Measurements from ENCODE around the gene ATP2A3.

Gene ATP2A3

GRCh38 chr17:3959295-3959899 lies 4.8 kb downstream of the ATP2A3 start:
- H3K36me3 Mint-ChIP-seq (ENCODE audit: low read depth) = no peaks in the 10 kb centered on the region
- DNase-seq = no peak
- H3K9me3 Mint-ChIP-seq = no peaks in the 10 kb centered on the region
- peaks cover 64% of the 10 kb centered on the region for H3K27me3 Mint-ChIP-seq (ENCODE audit: low read depth, poor library complexity)
- H3K4me1 Mint-ChIP-seq = peaks cover 22% of the 10 kb centered on the region
- TF ChIP-seq, protein P1, sequence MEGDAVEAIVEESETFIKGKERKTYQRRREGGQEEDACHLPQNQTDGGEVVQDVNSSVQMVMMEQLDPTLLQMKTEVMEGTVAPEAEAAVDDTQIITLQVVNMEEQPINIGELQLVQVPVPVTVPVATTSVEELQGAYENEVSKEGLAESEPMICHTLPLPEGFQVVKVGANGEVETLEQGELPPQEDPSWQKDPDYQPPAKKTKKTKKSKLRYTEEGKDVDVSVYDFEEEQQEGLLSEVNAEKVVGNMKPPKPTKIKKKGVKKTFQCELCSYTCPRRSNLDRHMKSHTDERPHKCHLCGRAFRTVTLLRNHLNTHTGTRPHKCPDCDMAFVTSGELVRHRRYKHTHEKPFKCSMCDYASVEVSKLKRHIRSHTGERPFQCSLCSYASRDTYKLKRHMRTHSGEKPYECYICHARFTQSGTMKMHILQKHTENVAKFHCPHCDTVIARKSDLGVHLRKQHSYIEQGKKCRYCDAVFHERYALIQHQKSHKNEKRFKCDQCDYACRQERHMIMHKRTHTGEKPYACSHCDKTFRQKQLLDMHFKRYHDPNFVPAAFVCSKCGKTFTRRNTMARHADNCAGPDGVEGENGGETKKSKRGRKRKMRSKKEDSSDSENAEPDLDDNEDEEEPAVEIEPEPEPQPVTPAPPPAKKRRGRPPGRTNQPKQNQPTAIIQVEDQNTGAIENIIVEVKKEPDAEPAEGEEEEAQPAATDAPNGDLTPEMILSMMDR (IDR thresholded peaks at IDR 0.05) = no peak
- peak overlapping the region; percentile 93 for H3K27ac Mint-ChIP-seq
- H3K4me3 Mint-ChIP-seq = no peak overlapping the region

- Mint-ChIP-seq H3K27ac (no peak overlapping the region), H3K36me3 (ENCODE audit: low read depth) (no peaks in the 10 kb centered on the region), H3K27me3 (ENCODE audit: low read depth, poor library complexity) (peaks cover 55% of the 10 kb centered on the region), H3K4me3 (no peak overlapping the region), H3K4me1 (peaks cover 22% of the 10 kb centered on the region), H3K9me3 (no peaks in the 10 kb centered on the region)
- TF ChIP-seq, protein P1 (IDR thresholded peaks at IDR 0.05) = no peak
- DNase-seq = no peak
These were observed 6.3 kb downstream of the ATP2A3 start for GRCh38 chr17:3957735-3958599.

- DNase-seq = no peak
- Mint-ChIP-seq H3K4me1 (peaks cover 22% of the 10 kb centered on the region), H3K4me3 (no peak overlapping the region), H3K27me3 (ENCODE audit: low read depth, poor library complexity) (peaks cover 45% of the 10 kb centered on the region), H3K9me3 (no peaks in the 10 kb centered on the region), H3K27ac (no peak overlapping the region), H3K36me3 (ENCODE audit: low read depth) (no peaks in the 10 kb centered on the region)
- TF ChIP-seq, protein P1 (IDR thresholded peaks at IDR 0.05) = no peak
These were observed 7.3 kb downstream of the ATP2A3 start for GRCh38 chr17:3956983-3957382.

DNA sequence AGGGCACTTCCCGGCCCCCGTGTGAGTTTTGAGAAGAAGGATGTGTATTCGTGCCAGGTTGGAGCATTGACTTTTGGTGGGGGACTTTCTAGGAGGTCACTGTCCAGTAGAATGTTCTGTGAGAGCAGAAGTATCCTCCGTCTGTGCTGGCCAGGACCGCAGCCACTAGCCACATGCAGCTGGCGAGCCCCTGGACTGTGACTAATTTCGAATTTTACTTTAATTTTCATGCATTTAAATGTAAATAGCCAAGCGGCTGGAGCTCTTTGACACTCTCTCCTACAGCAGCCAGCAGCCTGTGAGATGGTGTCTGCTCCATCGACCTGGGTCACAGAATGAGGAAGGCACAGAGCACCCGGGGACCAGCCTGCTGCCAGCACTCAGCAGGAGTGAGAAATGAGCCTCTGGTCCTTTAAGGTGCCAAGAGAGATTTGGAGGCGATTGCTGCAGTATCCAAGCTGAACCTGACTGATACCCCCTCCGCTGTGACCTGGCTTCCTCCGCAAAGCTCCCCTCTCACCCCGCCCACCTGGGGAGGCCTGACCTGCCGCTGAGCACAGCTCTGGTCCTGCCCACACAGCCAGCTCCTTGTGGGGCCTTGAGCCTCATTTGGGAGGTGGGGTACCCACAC lies 7.8 kb downstream of the ATP2A3 start:
- Mint-ChIP-seq H3K9me3 (no peaks in the 10 kb centered on the region), H3K27ac (no peak overlapping the region), H3K4me3 (no peak overlapping the region), H3K4me1 (peaks cover 22% of the 10 kb centered on the region), H3K36me3 (ENCODE audit: low read depth) (no peaks in the 10 kb centered on the region), H3K27me3 (ENCODE audit: low read depth, poor library complexity) (peaks cover 40% of the 10 kb centered on the region)
- TF ChIP-seq, protein P1 (IDR thresholded peaks at IDR 0.05) = no peak
- no peak for DNase-seq

GRCh38 chr17:3955673-3955988 lies 8.6 kb downstream of the ATP2A3 start:
- TF ChIP-seq, protein P1 (IDR thresholded peaks at IDR 0.05) = no peak
- peaks cover 32% of the 10 kb centered on the region for H3K27me3 Mint-ChIP-seq (ENCODE audit: low read depth, poor library complexity)
- H3K4me1 Mint-ChIP-seq = peaks cover 20% of the 10 kb centered on the region
- H3K4me3 Mint-ChIP-seq = no peak overlapping the region
- H3K36me3 Mint-ChIP-seq (ENCODE audit: low read depth) = no peaks in the 10 kb centered on the region
- no peaks in the 10 kb centered on the region for H3K9me3 Mint-ChIP-seq
- no peak overlapping the region for H3K27ac Mint-ChIP-seq
- no peak for DNase-seq
